ENCODE results near the gene FAAP20. TPM values are rescaled to one million over a fixed set of nuclear protein-coding genes. Genes with fewer than 3 reads are reported as not detected.

Gene FAAP20
- total and polyA plus RNA-seq, 2 of the 8 experiments (the other 6 are each of a cell fraction or from before 2014, with no cell fraction given): 58.4 to 99.8 TPM

GRCh38 chr1:2177946-2178538, 16.5 kb downstream of the FAAP20 start:
- Histone ChIP-seq H3K23ac (ENCODE audit: insufficient read length) (no peak overlapping the region), H3K14ac (ENCODE audit: insufficient read length) (no peak overlapping the region), H3K4me2 (ENCODE audit: insufficient read depth in 1 of 2, low read depth in 2 of 2, low read length in 2 of 2) (no peak overlapping the region), H4K20me1 (replicated peaks in 1 of 2; ENCODE audit: control insufficient read depth in 1 of 2, insufficient read depth in 2 of 2, low read length in 2 of 2) (peaks cover 0 to 10% of the 10 kb centered on the region in 2 experiments), H3K4ac (replicated peaks; ENCODE audit: insufficient read length, low read depth, low read length) (no peak overlapping the region), H3K27ac (ENCODE audit: low read depth, low read length) (no peak overlapping the region), H3K36me3 (ENCODE audit: control insufficient read depth in 2 of 4, insufficient read depth in 4 of 4, low read length in 3 of 4) (peaks cover 0 to 9% (median 4%) of the 10 kb centered on the region in 4 experiments; a peak in 5 of 8 replicates), H4K5ac (ENCODE audit: insufficient read length, low read depth, low read length) (no peak overlapping the region), H2AFZ (ENCODE audit: low read length) (no peak overlapping the region), H2BK120ac (replicated peaks; ENCODE audit: low read depth, low read length) (no peak overlapping the region), H2AK5ac (ENCODE audit: low read depth, low read length) (no peak overlapping the region), H3K27me3 (replicated peaks in 1 of 4; ENCODE audit: control insufficient read depth in 3 of 4, extremely low read depth in 1 of 4, insufficient read depth in 3 of 4, low read length in 3 of 4) (no peaks in the 10 kb centered on the region), H3K9me3 (ENCODE audit: insufficient read depth in 2 of 2, low read depth in 1 of 2, low read length in 1 of 2) (no peaks in the 10 kb centered on the region), H2BK20ac (ENCODE audit: low read length) (no peak overlapping the region), H2BK12ac (ENCODE audit: low read depth, low read length) (no peak overlapping the region), H3K79me1 (ENCODE audit: low read depth, low read length) (no peaks in the 10 kb centered on the region), H3K56ac (replicated peaks; ENCODE audit: insufficient read length, low read depth, low read length) (no peak overlapping the region), H3K23me2 (ENCODE audit: low read depth, low read length) (no peaks in the 10 kb centered on the region; the same call in 1 of the 2 replicates), H3K18ac (ENCODE audit: extremely low read depth, low read length) (no peak overlapping the region), H4K91ac (replicated peaks; ENCODE audit: insufficient read length, low read length) (no peak overlapping the region), H3K4me1 (replicated peaks in 1 of 4; ENCODE audit: control insufficient read depth in 3 of 4, insufficient read depth in 4 of 4, low read length in 3 of 4) (no peaks in the 10 kb centered on the region; a peak in 2 of 7 replicates), H3K9ac (replicated peaks in 1 of 4; ENCODE audit: extremely low read depth in 1 of 4, low read depth in 3 of 4, low read length in 3 of 4) (no peak overlapping the region), H3K4me3 (ENCODE audit: extremely low read depth in 1 of 4, insufficient read depth in 2 of 4, low read depth in 3 of 4, low read length in 4 of 4) (no peak overlapping the region), H2BK15ac (ENCODE audit: low read length) (no peak overlapping the region), H4K8ac (ENCODE audit: extremely low read depth, insufficient read depth, low read length) (no peak overlapping the region), H2BK5ac (ENCODE audit: low read depth, low read length) (peak overlapping the region; percentile 2; the same call in 1 of the 2 replicates), H3K79me2 (ENCODE audit: control insufficient read depth in 1 of 2, insufficient read depth in 2 of 2, low read length in 2 of 2) (no peaks in the 10 kb centered on the region)
- DNase-seq (ENCODE audit: low read depth in 1 of 2, low spot score in 2 of 2): no peak
- no peak for TF ChIP-seq EGR1 (IDR thresholded peaks at IDR 0.05; ENCODE audit: borderline replicate concordance, low read depth, low read length)
- TF ChIP-seq ATF3 (IDR thresholded peaks at IDR 0.05; ENCODE audit: insufficient read depth, low read depth, low read length): no peak
- no peak for TF ChIP-seq NANOG (IDR thresholded peaks at IDR 0.05; ENCODE audit: insufficient read depth, low read depth, low read length, poor library complexity, severe bottlenecking)
- TF ChIP-seq SIN3A (conservative IDR thresholded peaks at IDR 0.05 in 1 of 2, IDR thresholded peaks at IDR 0.05 in 1 of 2; ENCODE audit: low read depth in 1 of 2, low read length in 2 of 2): no peak
- no peak for TF ChIP-seq SIX5 (IDR thresholded peaks at IDR 0.05; ENCODE audit: low read depth, low read length)
- FAIRE-seq: no peak
- WGBS, 2 experiments (ENCODE audit: extremely low coverage in 1 of 2, insufficient coverage in 1 of 2, insufficient read length in 1 of 2, insufficient replicate concordance in 2 of 2, low coverage in 1 of 2, low lambda C conversion rate in 2 of 2, missing lambda C conversion rate in 1 of 2): 89% methylated on average over 18 of the region's 18 CpGs; no CpG with 5 or more reads in 1 of the 2 experiments
- ChIA-PET POLR2A (ENCODE audit: partially characterized antibody) (interaction anchor here (1.1 kb wide), 1 partner anchor 10 kb away, joined by 5 read pairs; no protein-coding TSS in a partner anchor), CTCF (ENCODE audit: partially characterized antibody) (interaction anchor here (0.7 kb wide), 1 partner anchor 14 kb away, joined by 3 read pairs; no protein-coding TSS in a partner anchor)

Data from H1 (cell line).